ENCODE data around the gene XRCC1. TPM values are rescaled to one million over a fixed set of nuclear protein-coding genes. Genes with fewer than 3 reads are reported as not detected.

Gene XRCC1
- 10 to 100 TPM; 24.3 to 30.2 TPM for total RNA-seq

DNA sequence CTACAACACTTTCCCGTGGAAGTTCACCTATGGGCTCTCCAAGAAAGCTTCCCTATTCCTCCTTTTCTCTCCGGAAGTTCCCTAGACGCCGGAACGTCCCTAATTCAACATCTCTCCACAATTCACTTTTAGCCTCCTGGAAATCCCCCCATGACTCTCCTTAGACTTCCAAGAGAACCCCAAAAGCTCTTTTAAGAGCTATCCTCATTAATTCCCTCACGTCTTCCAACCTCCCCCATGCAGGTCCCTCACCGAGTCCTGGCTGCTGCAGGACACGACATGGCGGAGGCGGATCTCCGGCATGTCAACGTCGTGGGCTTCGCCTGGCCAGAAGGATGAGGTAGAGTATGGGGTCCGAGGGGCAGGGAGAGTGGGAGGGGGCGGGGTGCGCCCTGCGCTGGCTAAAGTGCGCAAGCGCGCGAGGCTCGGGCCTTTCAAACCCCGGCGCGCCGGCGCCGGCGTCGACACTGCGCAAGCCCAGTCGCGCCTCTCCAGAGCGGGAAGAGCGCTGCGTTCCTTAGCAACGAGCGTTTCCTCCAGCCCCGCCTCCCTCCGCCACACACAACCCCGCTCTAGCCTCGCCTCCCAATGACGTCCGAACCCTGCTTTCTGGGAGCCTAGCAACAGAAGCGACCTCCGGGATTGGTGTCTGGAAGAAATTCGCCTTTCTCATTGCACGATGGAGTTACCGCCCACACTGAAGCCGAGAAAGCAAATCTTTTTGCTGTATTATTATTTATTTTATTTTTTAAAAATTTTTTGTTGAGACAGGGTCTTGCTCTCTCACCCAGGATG is at the start of gene XRCC1, which contains the start of gene PINLYP:
Gene XRCC1 (minus strand): TSS at position 372 of the 795 bp plus-strand sequence. CDS start 69 bp downstream, at position 303.
Gene PINLYP (plus strand): TSS at position 646 of the 795 bp plus-strand sequence. CDS start 1,391 bp downstream, outside the sequence.
- peak within 1 kb of the TSS; percentile 78 to 89 for H3K27ac ChIP-seq
- DNase-seq (ENCODE audit: low spot score) (peak; percentile 97), ATAC-seq (ENCODE audit: insufficient number of reproducible peaks, low FRiP score, low read depth) (peak; percentile 94)
- no peaks in the 10 kb centered on the region for H3K27me3 ChIP-seq (replicated peaks; ENCODE audit: insufficient read depth)
- TF ChIP-seq, protein P1, sequence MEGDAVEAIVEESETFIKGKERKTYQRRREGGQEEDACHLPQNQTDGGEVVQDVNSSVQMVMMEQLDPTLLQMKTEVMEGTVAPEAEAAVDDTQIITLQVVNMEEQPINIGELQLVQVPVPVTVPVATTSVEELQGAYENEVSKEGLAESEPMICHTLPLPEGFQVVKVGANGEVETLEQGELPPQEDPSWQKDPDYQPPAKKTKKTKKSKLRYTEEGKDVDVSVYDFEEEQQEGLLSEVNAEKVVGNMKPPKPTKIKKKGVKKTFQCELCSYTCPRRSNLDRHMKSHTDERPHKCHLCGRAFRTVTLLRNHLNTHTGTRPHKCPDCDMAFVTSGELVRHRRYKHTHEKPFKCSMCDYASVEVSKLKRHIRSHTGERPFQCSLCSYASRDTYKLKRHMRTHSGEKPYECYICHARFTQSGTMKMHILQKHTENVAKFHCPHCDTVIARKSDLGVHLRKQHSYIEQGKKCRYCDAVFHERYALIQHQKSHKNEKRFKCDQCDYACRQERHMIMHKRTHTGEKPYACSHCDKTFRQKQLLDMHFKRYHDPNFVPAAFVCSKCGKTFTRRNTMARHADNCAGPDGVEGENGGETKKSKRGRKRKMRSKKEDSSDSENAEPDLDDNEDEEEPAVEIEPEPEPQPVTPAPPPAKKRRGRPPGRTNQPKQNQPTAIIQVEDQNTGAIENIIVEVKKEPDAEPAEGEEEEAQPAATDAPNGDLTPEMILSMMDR (IDR thresholded peaks at IDR 0.05): no peak
- peaks cover 10 to 13% of the 10 kb centered on the region in 2 donors for H3K4me1 ChIP-seq (ENCODE audit: control insufficient read depth in 1 of 2, low read depth in 2 of 2)
- no peaks in the 10 kb centered on the region for H3K9me3 ChIP-seq
- H3K4me3 ChIP-seq: peak within 1 kb of the TSS; percentile 98
- no peaks in the 10 kb centered on the region for H3K36me3 ChIP-seq

DNA sequence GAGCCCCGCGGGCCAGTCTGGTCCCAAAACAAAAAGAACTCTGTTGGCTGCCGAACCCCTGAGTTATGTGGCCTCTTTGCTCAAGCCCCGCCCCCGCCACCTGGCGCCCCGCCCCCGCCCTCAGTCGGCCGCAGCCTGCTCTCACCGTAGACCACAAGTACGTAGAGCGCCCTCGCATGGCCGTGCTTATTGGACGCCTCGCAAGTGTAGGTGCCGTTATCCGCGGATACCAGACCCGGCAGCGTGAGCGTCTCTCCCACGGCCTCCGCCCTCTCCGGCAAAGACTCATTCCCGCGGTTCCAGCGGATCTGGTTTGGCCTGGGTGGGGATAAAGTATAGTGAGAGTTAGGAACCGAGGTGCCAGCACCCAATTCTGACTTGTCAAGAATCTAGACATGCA is 49.6 kb upstream of the XRCC1 start:
- no peak for ATAC-seq (ENCODE audit: insufficient number of reproducible peaks, low FRiP score, low read depth)

GRCh38 chr19:43623889-43624670 is 48.8 kb upstream of the XRCC1 start:
- Histone ChIP-seq H3K27me3 (replicated peaks; ENCODE audit: insufficient read depth) (no peaks in the 10 kb centered on the region), H3K27ac (no peak overlapping the region), H3K36me3 (no peaks in the 10 kb centered on the region), H3K9me3 (no peaks in the 10 kb centered on the region), H3K4me1 (ENCODE audit: control insufficient read depth in 1 of 2, low read depth in 2 of 2) (peaks cover 0 to 8% of the 10 kb centered on the region in 2 donors), H3K4me3 (no peak overlapping the region)
- ATAC-seq (ENCODE audit: insufficient number of reproducible peaks, low FRiP score, low read depth) (no peak), DNase-seq (ENCODE audit: low spot score) (no peak)
- TF ChIP-seq, protein P1 (IDR thresholded peaks at IDR 0.05): no peak

More for the DNA sequence above, 49.6 kb upstream of the XRCC1 start:
- H3K27me3 ChIP-seq (replicated peaks; ENCODE audit: insufficient read depth): no peaks in the 10 kb centered on the region
- no peak overlapping the region for H3K27ac ChIP-seq
- H3K9me3 ChIP-seq: no peaks in the 10 kb centered on the region
- DNase-seq (ENCODE audit: low spot score): no peak
- H3K4me3 ChIP-seq: no peak overlapping the region
- TF ChIP-seq, protein P1 (IDR thresholded peaks at IDR 0.05): no peak
- peaks cover 0 to 8% of the 10 kb centered on the region in 2 donors for H3K4me1 ChIP-seq (ENCODE audit: control insufficient read depth in 1 of 2, low read depth in 2 of 2)
- H3K36me3 ChIP-seq: no peaks in the 10 kb centered on the region

- H3K36me3 ChIP-seq: no peaks in the 10 kb centered on the region
- no peaks in the 10 kb centered on the region for H3K9me3 ChIP-seq
- H3K4me3 ChIP-seq: no peak overlapping the region
- peaks cover 0 to 16% of the 10 kb centered on the region in 2 donors for H3K4me1 ChIP-seq (ENCODE audit: control insufficient read depth in 1 of 2, low read depth in 2 of 2)
- no peak for DNase-seq (ENCODE audit: low spot score)
- ATAC-seq (ENCODE audit: insufficient number of reproducible peaks, low FRiP score, low read depth): no peak
- H3K27me3 ChIP-seq (replicated peaks; ENCODE audit: insufficient read depth): no peaks in the 10 kb centered on the region
- TF ChIP-seq, protein P1 (IDR thresholded peaks at IDR 0.05): no peak
- H3K27ac ChIP-seq: no peak overlapping the region
These were observed 47.6 kb upstream of the XRCC1 start for GRCh38 chr19:43622956-43623355.

- no peaks in the 10 kb centered on the region for H3K36me3 ChIP-seq
- DNase-seq (ENCODE audit: low spot score) (no peak), ATAC-seq (ENCODE audit: insufficient number of reproducible peaks, low FRiP score, low read depth) (no peak)
These were observed 46.7 kb upstream of the XRCC1 start for GRCh38 chr19:43622070-43622469.

More at GRCh38 chr19:43622070-43622469, 46.7 kb upstream of the XRCC1 start:
- TF ChIP-seq, protein P1 (IDR thresholded peaks at IDR 0.05): no peak
- Histone ChIP-seq H3K9me3 (no peaks in the 10 kb centered on the region), H3K4me3 (no peak overlapping the region), H3K27me3 (replicated peaks; ENCODE audit: insufficient read depth) (no peaks in the 10 kb centered on the region), H3K27ac (no peak overlapping the region), H3K4me1 (ENCODE audit: control insufficient read depth in 1 of 2, low read depth in 2 of 2) (peaks cover 0 to 16% of the 10 kb centered on the region in 2 donors)
